ENCODE measurements around the gene GPA33. TPM values are rescaled to one million over a fixed set of nuclear protein-coding genes. Genes with fewer than 3 reads are reported as not detected.
A peak's percentile ranks its signal among the peaks of the same experiment; 100 is the strongest.

The GPA33 gene
- total RNA-seq, 2 donors from 2014 or later, result 1.5 TPM; not detected in 1

DNA sequence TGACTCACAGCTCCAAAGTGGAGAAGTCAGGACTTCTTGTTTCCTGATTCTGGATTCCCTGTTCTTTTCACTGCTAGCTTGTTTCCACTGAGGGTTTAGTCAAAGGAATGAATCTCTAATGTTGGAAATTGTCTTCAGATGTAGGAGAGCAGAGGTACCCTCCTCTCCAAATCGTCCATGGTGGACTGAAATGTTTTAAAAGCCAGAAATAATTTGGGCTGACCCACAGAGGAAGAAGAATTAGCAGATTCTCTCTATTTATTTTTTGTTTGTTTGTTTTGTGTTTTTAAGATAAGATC lies 30.4 kb downstream of the GPA33 start:
- no peaks in the 10 kb centered on the region for H3K36me3 ChIP-seq
- no peaks in the 10 kb centered on the region for H3K27me3 ChIP-seq
- no peak overlapping the region for H3K27ac ChIP-seq
- H3K4me1 ChIP-seq, result peaks cover 0 to 8% of the 10 kb centered on the region in 2 donors
- no peak for DNase-seq (ENCODE audit: low spot score)
- H3K9me3 ChIP-seq, result no peaks in the 10 kb centered on the region
- H3K4me3 ChIP-seq, result no peak overlapping the region
- TF ChIP-seq, protein P1, sequence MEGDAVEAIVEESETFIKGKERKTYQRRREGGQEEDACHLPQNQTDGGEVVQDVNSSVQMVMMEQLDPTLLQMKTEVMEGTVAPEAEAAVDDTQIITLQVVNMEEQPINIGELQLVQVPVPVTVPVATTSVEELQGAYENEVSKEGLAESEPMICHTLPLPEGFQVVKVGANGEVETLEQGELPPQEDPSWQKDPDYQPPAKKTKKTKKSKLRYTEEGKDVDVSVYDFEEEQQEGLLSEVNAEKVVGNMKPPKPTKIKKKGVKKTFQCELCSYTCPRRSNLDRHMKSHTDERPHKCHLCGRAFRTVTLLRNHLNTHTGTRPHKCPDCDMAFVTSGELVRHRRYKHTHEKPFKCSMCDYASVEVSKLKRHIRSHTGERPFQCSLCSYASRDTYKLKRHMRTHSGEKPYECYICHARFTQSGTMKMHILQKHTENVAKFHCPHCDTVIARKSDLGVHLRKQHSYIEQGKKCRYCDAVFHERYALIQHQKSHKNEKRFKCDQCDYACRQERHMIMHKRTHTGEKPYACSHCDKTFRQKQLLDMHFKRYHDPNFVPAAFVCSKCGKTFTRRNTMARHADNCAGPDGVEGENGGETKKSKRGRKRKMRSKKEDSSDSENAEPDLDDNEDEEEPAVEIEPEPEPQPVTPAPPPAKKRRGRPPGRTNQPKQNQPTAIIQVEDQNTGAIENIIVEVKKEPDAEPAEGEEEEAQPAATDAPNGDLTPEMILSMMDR (IDR thresholded peaks at IDR 0.05), result no peak

DNA sequence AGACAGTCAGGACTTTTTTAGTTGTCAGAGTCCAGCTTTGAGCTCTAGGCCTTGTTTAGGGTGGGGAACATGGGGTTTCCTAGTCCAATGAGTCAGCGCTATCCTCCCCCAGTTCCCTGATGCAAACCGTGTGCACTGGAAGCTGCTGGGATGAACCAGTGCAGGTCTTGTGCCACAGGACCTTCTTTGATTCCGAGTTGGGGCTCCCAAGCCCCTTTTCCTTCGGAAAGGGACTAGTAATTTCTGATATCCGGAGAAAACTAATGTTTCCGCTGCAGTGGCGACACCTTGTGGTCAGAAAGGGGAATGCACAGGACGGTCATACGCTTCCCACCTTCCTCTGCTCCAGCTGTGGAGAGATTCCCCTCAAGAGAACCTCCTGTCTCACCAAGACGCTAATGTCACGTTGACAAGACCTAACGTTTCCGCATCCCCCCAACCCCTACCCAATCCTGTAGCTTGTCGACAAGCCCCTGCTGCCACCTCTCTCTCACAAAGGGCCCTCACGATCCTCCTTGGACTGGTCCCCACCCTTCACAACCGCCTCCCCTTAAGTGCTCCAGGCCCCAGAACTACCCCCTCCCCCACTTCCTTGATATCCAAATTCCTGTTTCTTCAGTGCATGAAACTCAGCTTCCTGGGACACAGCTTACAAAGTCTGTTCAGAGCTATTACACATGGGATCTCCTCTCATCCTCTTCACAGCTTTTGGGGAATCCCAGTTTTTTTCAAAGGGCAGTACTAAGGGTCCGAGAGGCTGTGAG lies 30.9 kb downstream of the GPA33 start:
- H3K9me3 ChIP-seq, result no peaks in the 10 kb centered on the region
- H3K36me3 ChIP-seq, result no peaks in the 10 kb centered on the region
- peaks cover 0 to 8% of the 10 kb centered on the region in 2 donors for H3K4me1 ChIP-seq
- H3K27me3 ChIP-seq, result no peaks in the 10 kb centered on the region
- TF ChIP-seq, protein P1 (IDR thresholded peaks at IDR 0.05), result peak; percentile 95 to 97
- H3K4me3 ChIP-seq, result no peak overlapping the region
- DNase-seq (ENCODE audit: low spot score), result peak; percentile 75
- H3K27ac ChIP-seq, result no peak overlapping the region

DNA sequence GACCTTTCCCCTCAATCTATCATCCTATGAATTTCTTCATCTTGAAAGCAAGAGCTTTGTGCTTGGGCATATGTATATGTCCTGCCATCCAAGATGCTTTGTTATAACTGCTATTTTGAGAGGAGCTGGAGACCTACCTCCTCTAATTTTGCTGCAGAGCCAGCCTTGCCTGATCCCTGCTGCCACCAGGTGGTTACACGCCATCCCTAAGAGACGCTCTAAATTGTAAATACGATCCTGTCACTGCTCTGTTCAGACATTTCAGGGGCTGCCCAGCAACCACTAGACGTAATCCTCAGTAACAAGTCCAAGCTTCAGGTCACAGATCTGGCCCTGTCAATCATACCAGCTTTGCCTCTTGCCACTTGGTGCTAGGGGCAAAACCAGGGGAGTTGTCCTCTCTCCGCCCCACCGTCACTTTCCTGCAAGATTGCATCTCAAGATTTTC lies 32.9 kb downstream of the GPA33 start:
- peaks cover 0 to 8% of the 10 kb centered on the region in 2 donors for H3K4me1 ChIP-seq
- H3K4me3 ChIP-seq, result no peak overlapping the region
- DNase-seq (ENCODE audit: low spot score), result no peak
- TF ChIP-seq, protein P1 (IDR thresholded peaks at IDR 0.05), result peak; percentile 21 to 66
- H3K27me3 ChIP-seq, result no peaks in the 10 kb centered on the region
- H3K36me3 ChIP-seq, result no peaks in the 10 kb centered on the region
- H3K9me3 ChIP-seq, result no peaks in the 10 kb centered on the region
- H3K27ac ChIP-seq, result no peak overlapping the region

DNA sequence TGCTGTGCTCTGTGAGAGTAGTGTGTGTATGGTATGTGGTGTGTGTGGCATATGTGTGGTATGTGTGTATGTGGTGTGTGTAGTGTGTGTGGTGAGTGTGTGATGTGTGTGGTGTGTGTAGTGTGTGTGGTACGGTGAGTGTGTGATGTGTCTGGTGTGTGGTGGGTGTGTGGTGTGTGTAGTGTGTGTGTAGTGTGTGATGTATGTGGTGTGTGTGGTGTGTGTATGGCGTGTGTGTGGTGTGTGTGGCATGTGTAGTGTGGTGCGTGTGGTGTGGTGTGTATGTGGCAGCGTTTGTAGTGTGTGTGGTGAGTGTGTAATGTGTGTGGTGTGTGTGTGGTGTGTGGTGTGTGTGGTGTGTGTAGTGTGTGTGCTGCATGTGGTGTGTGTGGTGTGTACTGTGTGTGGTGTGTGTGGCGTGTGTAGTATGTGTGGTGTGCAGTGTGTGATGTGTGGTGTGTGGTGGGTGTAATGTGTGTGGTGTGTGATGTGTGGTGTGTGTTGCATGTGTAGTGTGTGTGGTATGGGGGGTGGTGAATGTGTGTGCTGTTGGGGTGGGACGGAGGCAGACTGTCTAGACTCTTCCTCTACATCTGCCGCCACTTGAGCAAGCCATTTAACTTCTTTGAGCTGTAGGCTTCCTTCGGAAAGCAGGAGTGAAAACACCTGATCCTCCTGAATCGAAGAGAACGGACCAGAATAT lies 33.5 kb downstream of the GPA33 start:
- Histone ChIP-seq H3K9me3 (no peaks in the 10 kb centered on the region), H3K36me3 (no peaks in the 10 kb centered on the region), H3K27ac (no peak overlapping the region), H3K4me1 (peaks cover 0 to 8% of the 10 kb centered on the region in 2 donors), H3K4me3 (no peak overlapping the region), H3K27me3 (no peaks in the 10 kb centered on the region)
- TF ChIP-seq, protein P1 (IDR thresholded peaks at IDR 0.05), result no peak
- DNase-seq (ENCODE audit: low spot score), result no peak

DNA sequence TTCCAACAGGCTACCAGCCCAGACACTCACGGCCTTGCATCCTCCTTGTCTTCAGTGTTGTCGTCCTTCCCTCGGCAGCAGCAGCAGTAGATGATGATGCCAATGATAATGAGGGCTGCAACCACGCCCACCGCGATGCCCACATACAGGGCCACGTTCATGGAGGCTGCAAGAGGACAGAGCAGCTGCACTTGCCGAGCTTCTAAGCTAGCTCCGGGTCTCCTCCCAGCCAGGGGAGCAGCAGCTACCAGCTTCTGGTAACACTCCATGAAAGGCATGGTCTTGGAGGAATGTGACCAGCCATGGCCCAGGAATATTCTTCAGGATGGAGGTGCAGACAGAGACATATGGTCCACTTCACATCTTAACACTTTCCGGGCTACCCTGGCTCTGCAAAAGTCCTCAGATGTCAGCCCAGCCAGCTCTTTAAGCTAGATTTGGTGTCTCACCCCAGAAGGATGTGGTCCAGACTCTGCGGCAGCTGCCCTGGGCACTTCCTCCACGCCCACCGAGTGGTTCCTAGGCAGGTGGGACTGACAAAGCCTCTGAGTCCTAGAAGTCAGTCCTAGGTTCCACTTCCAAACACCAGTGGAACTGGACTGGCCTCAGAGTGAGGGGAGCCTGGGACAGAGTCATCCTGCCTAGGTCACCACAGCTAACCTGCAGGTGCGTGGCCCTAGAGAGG lies 35.1 kb downstream of the GPA33 start:
- H3K4me1 ChIP-seq, result peaks cover 0 to 8% of the 10 kb centered on the region in 2 donors
- H3K4me3 ChIP-seq, result no peak overlapping the region
- H3K9me3 ChIP-seq, result no peaks in the 10 kb centered on the region
- no peaks in the 10 kb centered on the region for H3K36me3 ChIP-seq
- H3K27me3 ChIP-seq, result no peaks in the 10 kb centered on the region
- H3K27ac ChIP-seq, result no peak overlapping the region
- no peak for DNase-seq (ENCODE audit: low spot score)
- TF ChIP-seq, protein P1 (IDR thresholded peaks at IDR 0.05), result no peak
